Prostate gland (tissue), 2 donors: ENCODE measurements around the gene MRPL44.

Experiments
- CTCF ChIP-seq, 4 experiments: fragments of 200-600 bp in 2 of 4; fragments of 450-650 bp in 2 of 4; sonication (generic) in 2 of 4; IDR thresholded peaks; 1 replicate in 3 of 4; 2 replicates in 1 of 4; pipeline ENCODE4 v1.5.1; 2016 to 2019; ENCODE audit warnings: antibody characterized with exemption in 4 of 4, mild to moderate bottlenecking in 2 of 4, moderate library complexity in 2 of 4
- POLR2A ChIP-seq: fragments of 450-650 bp; IDR thresholded peaks from one replicate; pipeline ENCODE4 v1.6.1; 2016; ENCODE audit warnings: antibody characterized with exemption, mild to moderate bottlenecking
- POLR2AphosphoS5 ChIP-seq: sonication (generic); formaldehyde crosslinking; IDR thresholded peaks from one replicate; pipeline ENCODE4 v1.6.1; 2017; ENCODE audit warnings: antibody characterized with exemption

- no peak for TF ChIP-seq CTCF (IDR thresholded peaks at IDR 0.05)
- no peak for TF ChIP-seq POLR2AphosphoS5
- TF ChIP-seq POLR2A = no peak
Measured at GRCh38 chr2:223935459-223936125, 21.7 kb upstream of the MRPL44 start.
